HepG2 (cell line): Measurements from ENCODE around the gene CNP. TPM values are rescaled to one million over a fixed set of nuclear protein-coding genes. Genes with fewer than 3 reads are reported as not detected.

Experiments used
- EED ChIP-seq: sonication (generic); formaldehyde crosslinking; IDR thresholded peaks from 2 replicates; pipeline ENCODE4 v1.5.0; 2020; ENCODE audit warnings: mild to moderate bottlenecking, missing genetic modification reagents
- ELF1 ChIP-seq: sonication (generic); formaldehyde crosslinking; IDR thresholded peaks from 2 replicates; pipeline ENCODE4 v1.4.0; 2020; ENCODE audit warnings: missing genetic modification reagents
- NCOA5 ChIP-seq: sonication (generic); formaldehyde crosslinking; IDR thresholded peaks from 2 replicates; pipeline ENCODE4 v1.4.0; 2020; ENCODE audit warnings: missing genetic modification reagents
- SIX1 ChIP-seq: sonication (generic); formaldehyde crosslinking; IDR thresholded peaks from 2 replicates; pipeline ENCODE4 v1.4.0; 2020; ENCODE audit warnings: missing genetic modification reagents, borderline replicate concordance
- YEATS4 ChIP-seq: sonication (generic); formaldehyde crosslinking; IDR thresholded peaks from 2 replicates; pipeline ENCODE4 v1.4.0; 2020; ENCODE audit warnings: missing genetic modification reagents, borderline replicate concordance
- ZBTB7B ChIP-seq: sonication (generic); formaldehyde crosslinking; IDR thresholded peaks from 2 replicates; pipeline ENCODE4 v1.4.0; 2020; ENCODE audit warnings: missing genetic modification reagents
- ZNF224 ChIP-seq: sonication (generic); formaldehyde crosslinking; IDR thresholded peaks from 2 replicates; pipeline ENCODE4 v1.5.0; 2020; ENCODE audit warnings: mild to moderate bottlenecking, missing genetic modification reagents
- ZNF382 ChIP-seq: sonication (generic); formaldehyde crosslinking; IDR thresholded peaks from 2 replicates; pipeline ENCODE4 v1.5.0; 2020; ENCODE audit warnings: missing genetic modification reagents, mild to moderate bottlenecking, borderline replicate concordance
- ZNF446 ChIP-seq: sonication (generic); formaldehyde crosslinking; IDR thresholded peaks from 2 replicates; pipeline ENCODE4 v1.5.0; 2020; ENCODE audit warnings: mild to moderate bottlenecking, missing genetic modification reagents
- ZNF468 ChIP-seq: sonication (generic); formaldehyde crosslinking; IDR thresholded peaks from 2 replicates; pipeline ENCODE4 v1.8.0; 2022; ENCODE audit warnings: mild to moderate bottlenecking, moderate library complexity, missing genetic modification reagents
- ZNF550 ChIP-seq: sonication (generic); formaldehyde crosslinking; IDR thresholded peaks from 2 replicates; pipeline ENCODE4 v1.4.0; 2020; ENCODE audit warnings: mild to moderate bottlenecking, missing genetic modification reagents, borderline replicate concordance
- ZNF709 ChIP-seq: sonication (generic); formaldehyde crosslinking; IDR thresholded peaks from 2 replicates; pipeline ENCODE4 v1.5.0; 2020; ENCODE audit warnings: mild to moderate bottlenecking, missing genetic modification reagents
- polyA plus RNA-seq, 8 experiments: library from polyadenylated mRNA; depleted of rRNA in 3 of 8; stranded (reverse) in 7 of 8; unstranded in 1 of 8; fragments of >200 nt; fragmentation: Illumina TruSeq in 4 of 8; extraction: Trizol in 4 of 8; gene quantifications; 2 replicates each; pipeline versions ENCODE4 v1.2.1 to v1.2.3, GENCODE V29; 2011 to 2016; ENCODE audit warnings: low read depth in 4 of 8, missing spikeins in 1 of 8, mixed read lengths in 1 of 8; ENCODE audit not compliant: insufficient read depth in 1 of 8
- total RNA-seq, 5 experiments: library from RNA; depleted of rRNA; stranded (reverse); fragments of >200 nt; fragmentation: Illumina TruSeq; extraction: Trizol; gene quantifications; 2 replicates each; pipeline ENCODE4 v1.2.3, GENCODE V29; 2016; ENCODE audit warnings: low read depth in 1 of 5
- TF ChIP-seq, protein P1 (sequence below): sonication (generic); formaldehyde crosslinking; IDR thresholded peaks from 2 replicates; pipeline ENCODE4 v1.8.1; 2023; ENCODE audit warnings: mild to moderate bottlenecking, moderate library complexity, missing genetic modification reagents
- TF ChIP-seq, protein P2 (sequence below): sonication (generic); formaldehyde crosslinking; IDR thresholded peaks from 2 replicates; pipeline ENCODE4 v1.4.0; 2020; ENCODE audit warnings: mild to moderate bottlenecking, missing genetic modification reagents, borderline replicate concordance
- TF ChIP-seq, protein P3 (sequence below): IDR thresholded peaks from 2 replicates; pipeline ENCODE4 v1.6.1; 2012; ENCODE audit warnings: low read length, improper control_type of control experiment
- TF ChIP-seq, protein P4 (sequence below): sonication (generic); formaldehyde crosslinking; IDR thresholded peaks from 2 replicates; pipeline ENCODE4 v1.8.0; 2022; ENCODE audit warnings: mild to moderate bottlenecking, missing genetic modification reagents
- TF ChIP-seq, protein P5 (sequence below): sonication (generic); formaldehyde crosslinking; IDR thresholded peaks from 2 replicates; pipeline ENCODE4 v1.5.1; 2020; ENCODE audit warnings: mild to moderate bottlenecking, missing genetic modification reagents, borderline replicate concordance
- TF ChIP-seq, protein P6 (sequence below): sonication (generic); formaldehyde crosslinking; IDR thresholded peaks from 2 replicates; pipeline ENCODE4 v1.4.0; 2020; ENCODE audit warnings: missing genetic modification reagents, low read depth, mild to moderate bottlenecking, borderline replicate concordance

CNP gene
- total and polyA plus RNA-seq, 2 of the 13 experiments (the other 11 are each of a cell fraction or from before 2014, with no cell fraction given): 97.2 to 161 TPM

DNA sequence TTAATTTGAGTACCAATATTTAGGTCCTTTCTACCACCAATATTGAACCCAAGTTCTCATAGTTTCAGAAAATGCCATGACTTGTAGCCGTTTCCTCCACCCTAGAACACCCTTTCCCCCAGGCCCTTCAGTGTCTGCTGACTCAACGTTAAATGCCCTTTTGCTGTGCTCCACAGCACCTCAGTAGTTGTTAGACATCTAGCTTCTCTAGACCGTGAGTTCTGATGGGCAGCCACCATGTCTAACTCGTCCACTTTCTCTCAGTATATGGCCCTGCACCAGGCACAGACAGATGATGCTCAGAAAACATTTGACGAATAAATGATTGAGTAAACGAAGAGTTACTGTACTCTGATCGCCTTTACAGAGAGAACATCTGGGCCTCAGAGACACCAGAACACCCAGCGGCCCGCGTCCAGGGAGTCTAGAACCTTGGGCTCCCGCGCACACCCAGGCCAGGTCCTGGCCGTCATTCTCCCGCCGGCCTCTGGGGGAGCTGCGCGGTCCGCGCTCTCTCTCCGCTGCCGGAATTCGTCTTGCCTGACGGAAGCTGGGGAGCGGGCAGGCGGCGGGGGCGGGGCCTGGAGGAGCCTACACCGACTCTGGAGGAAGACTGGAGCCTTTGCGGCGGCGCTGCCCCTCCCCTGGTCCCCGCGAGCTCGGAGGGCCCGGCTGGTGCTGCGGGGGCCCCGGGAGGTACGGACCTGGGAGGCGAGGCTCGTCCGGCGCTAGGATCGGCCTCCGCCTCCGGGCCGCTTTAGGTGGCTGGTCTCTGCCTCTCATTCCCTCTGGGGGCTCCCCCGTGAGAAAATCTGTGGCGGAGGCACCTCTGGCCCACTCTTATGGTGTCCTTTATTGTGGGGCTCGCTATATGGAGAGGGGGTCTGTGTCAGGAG lies 53.2 kb downstream of the CNP start, which contains the start of gene NKIRAS2 (continued):
- TF ChIP-seq SIX1 (CRISPR knock-in tag) (no peak; the same call in 1 of the 2 replicates), NCOA5 (no peak), ZNF224 (CRISPR knock-in tag) (no peak), ZNF446 (CRISPR knock-in tag) (peak; percentile 16; the same call in 1 of the 2 replicates), ZNF468 (CRISPR knock-in tag) (no peak), ZNF382 (no peak), ZBTB7B (CRISPR knock-in tag) (peak; percentile 72; the same call in 1 of the 2 replicates), YEATS4 (CRISPR knock-in tag) (peak; percentile 90), ZNF709 (CRISPR knock-in tag) (peak; percentile 45; the same call in 1 of the 2 replicates), ZNF550 (CRISPR knock-in tag) (no peak), ELF1 (CRISPR knock-in tag) (peak; percentile 91), EED (peak; percentile 76; the same call in 1 of the 2 replicates)
- TF ChIP-seq, protein P1, sequence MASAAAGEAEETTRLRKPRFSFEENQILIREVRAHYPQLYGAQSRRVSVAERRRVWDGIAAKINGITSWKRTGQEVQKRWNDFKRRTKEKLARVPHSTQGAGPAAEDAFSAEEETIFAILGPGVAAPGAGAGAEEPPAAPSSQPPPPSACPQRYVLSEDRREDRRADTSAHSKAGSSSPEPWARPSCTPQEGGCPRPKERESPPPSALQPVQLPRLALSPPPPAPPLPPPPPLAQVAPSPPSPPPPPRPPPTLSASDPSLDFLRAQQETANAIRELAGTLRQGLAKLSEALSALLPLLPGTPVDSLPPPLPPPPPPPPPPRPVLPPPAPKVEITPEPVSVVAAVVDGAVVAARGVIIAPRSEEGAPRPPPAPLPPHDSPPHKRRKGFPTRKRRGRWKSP (CRISPR knock-in tag): peak; percentile 72
- TF ChIP-seq, protein P2, sequence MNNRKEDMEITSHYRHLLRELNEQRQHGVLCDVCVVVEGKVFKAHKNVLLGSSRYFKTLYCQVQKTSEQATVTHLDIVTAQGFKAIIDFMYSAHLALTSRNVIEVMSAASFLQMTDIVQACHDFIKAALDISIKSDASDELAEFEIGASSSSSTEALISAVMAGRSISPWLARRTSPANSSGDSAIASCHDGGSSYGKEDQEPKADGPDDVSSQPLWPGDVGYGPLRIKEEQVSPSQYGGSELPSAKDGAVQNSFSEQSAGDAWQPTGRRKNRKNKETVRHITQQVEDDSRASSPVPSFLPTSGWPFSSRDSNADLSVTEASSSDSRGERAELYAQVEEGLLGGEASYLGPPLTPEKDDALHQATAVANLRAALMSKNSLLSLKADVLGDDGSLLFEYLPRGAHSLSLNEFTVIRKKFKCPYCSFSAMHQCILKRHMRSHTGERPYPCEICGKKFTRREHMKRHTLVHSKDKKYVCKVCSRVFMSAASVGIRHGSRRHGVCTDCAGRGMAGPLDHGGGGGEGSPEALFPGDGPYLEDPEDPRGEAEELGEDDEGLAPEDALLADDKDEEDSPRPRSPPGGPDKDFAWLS: peak; percentile 81; the same call in 1 of the 2 replicates
- TF ChIP-seq, protein P3, sequence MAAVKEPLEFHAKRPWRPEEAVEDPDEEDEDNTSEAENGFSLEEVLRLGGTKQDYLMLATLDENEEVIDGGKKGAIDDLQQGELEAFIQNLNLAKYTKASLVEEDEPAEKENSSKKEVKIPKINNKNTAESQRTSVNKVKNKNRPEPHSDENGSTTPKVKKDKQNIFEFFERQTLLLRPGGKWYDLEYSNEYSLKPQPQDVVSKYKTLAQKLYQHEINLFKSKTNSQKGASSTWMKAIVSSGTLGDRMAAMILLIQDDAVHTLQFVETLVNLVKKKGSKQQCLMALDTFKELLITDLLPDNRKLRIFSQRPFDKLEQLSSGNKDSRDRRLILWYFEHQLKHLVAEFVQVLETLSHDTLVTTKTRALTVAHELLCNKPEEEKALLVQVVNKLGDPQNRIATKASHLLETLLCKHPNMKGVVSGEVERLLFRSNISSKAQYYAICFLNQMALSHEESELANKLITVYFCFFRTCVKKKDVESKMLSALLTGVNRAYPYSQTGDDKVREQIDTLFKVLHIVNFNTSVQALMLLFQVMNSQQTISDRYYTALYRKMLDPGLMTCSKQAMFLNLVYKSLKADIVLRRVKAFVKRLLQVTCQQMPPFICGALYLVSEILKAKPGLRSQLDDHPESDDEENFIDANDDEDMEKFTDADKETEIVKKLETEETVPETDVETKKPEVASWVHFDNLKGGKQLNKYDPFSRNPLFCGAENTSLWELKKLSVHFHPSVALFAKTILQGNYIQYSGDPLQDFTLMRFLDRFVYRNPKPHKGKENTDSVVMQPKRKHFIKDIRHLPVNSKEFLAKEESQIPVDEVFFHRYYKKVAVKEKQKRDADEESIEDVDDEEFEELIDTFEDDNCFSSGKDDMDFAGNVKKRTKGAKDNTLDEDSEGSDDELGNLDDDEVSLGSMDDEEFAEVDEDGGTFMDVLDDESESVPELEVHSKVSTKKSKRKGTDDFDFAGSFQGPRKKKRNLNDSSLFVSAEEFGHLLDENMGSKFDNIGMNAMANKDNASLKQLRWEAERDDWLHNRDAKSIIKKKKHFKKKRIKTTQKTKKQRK: no peak
- TF ChIP-seq, protein P4, sequence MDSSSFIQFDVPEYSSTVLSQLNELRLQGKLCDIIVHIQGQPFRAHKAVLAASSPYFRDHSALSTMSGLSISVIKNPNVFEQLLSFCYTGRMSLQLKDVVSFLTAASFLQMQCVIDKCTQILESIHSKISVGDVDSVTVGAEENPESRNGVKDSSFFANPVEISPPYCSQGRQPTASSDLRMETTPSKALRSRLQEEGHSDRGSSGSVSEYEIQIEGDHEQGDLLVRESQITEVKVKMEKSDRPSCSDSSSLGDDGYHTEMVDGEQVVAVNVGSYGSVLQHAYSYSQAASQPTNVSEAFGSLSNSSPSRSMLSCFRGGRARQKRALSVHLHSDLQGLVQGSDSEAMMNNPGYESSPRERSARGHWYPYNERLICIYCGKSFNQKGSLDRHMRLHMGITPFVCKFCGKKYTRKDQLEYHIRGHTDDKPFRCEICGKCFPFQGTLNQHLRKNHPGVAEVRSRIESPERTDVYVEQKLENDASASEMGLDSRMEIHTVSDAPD (CRISPR knock-in tag): no peak
- TF ChIP-seq, protein P5, sequence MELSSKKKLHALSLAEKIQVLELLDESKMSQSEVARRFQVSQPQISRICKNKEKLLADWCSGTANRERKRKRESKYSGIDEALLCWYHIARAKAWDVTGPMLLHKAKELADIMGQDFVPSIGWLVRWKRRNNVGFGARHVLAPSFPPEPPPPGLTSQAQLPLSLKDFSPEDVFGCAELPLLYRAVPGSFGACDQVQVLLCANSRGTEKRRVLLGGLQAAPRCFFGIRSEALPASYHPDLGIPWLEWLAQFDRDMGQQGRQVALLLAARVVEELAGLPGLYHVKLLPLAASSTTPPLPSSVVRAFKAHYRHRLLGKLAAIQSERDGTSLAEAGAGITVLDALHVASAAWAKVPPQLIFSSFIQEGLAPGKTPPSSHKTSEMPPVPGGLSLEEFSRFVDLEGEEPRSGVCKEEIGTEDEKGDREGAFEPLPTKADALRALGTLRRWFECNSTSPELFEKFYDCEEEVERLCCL (CRISPR knock-in tag): no peak; the same call in 1 of the 2 replicates
- TF ChIP-seq, protein P6, sequence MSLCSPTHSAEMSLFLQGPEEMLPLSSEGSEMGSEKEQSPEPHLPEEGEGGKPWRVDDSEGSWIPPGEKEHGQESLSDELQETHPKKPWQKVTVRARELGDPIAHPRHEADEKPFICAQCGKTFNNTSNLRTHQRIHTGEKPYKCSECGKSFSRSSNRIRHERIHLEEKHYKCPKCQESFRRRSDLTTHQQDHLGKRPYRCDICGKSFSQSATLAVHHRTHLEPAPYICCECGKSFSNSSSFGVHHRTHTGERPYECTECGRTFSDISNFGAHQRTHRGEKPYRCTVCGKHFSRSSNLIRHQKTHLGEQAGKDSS (CRISPR knock-in tag): peak; percentile 65; the same call in 1 of the 2 replicates
